ENCODE data around the gene RACK1. TPM values are rescaled to one million over a fixed set of nuclear protein-coding genes. Genes with fewer than 3 reads are reported as not detected.

The RACK1 gene
- total and polyA plus RNA-seq, 2 of the 13 experiments (the other 11 are each of a cell fraction or from before 2014, with no cell fraction given) = 2,514 to 6,141 TPM

DNA sequence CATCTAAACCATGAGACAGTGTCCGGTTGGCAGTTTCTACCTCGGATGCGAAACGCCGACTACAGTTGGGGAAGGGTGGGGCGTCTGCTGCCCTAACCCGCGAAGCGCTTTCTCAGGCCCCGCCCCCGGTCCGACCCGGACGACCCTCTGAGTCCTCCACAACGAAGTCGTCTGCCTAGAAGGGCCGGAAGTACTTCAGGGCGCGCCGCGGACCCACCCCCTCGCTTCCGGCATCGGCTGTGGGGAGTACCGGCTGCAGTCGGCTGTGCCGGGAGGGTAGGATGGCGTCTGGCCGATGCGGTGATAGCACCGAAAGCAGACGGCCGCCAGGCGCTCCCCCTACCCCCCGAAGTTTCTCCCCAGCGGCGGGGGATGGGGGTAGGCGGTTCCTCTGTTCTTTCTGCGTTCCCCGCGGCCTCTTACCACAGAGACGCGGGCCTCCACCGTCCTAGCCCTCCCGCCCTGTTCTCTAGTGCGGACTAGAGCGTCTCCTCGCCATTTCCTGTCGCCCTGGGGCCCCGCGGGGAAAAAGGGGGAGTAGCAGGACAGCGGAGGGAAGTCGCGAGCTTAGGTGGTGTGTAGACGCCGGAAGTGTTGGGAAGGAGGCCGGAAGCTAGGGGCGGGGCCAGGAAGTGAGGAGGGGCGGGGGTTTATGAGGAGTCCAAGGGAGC, 20.5 kb downstream of the RACK1 start, which contains the start of gene TRIM41 (continued):
- TF ChIP-seq ATF4 (CRISPR knock-in tag; IDR thresholded peaks at IDR 0.05) (peak in 1 of 2 experiments; percentile 34; a peak in 1 of 4 replicates), ZNF776 (CRISPR knock-in tag; IDR thresholded peaks at IDR 0.05) (peak; percentile 85), ZNF496 (CRISPR knock-in tag; IDR thresholded peaks at IDR 0.05; ENCODE audit: insufficient replicate concordance) (no peak), REXO4 (CRISPR knock-in tag; IDR thresholded peaks at IDR 0.05; ENCODE audit: borderline replicate concordance) (no peak), ZNF788 (CRISPR knock-in tag; IDR thresholded peaks at IDR 0.05; ENCODE audit: borderline replicate concordance) (peak; percentile 85; the same call in 1 of the 2 replicates), ZXDC (CRISPR knock-in tag; IDR thresholded peaks at IDR 0.05) (no peak), DNMT3B (CRISPR knock-in tag; conservative IDR thresholded peaks at IDR 0.05) (0 out of 2 replicates have a peak, but pooled peaks have one; percentile 32), ZFP1 (CRISPR knock-in tag; IDR thresholded peaks at IDR 0.05) (peak; percentile 73; the same call in 1 of the 2 replicates), SUZ12 (IDR thresholded peaks at IDR 0.05; ENCODE audit: low read depth, low read length) (no peak), ZNF3 (CRISPR knock-in tag; IDR thresholded peaks at IDR 0.05) (no peak), CCAR2 (optimal IDR thresholded peaks at IDR 0.05; ENCODE audit: low read depth, low read length) (no peak), TCF12 (IDR thresholded peaks at IDR 0.05) (no peak), TCF12 (CRISPR knock-in tag; IDR thresholded peaks at IDR 0.05) (0 out of 2 replicates have a peak, but pooled peaks have one; percentile 61), DMAP1 (CRISPR knock-in tag; IDR thresholded peaks at IDR 0.05) (peak; percentile 89; the same call in 1 of the 2 replicates), E2F1 (CRISPR knock-in tag; IDR thresholded peaks at IDR 0.05) (peak; percentile 51; the same call in 1 of the 2 replicates), HMGXB4 (CRISPR knock-in tag; IDR thresholded peaks at IDR 0.05; ENCODE audit: borderline replicate concordance in 1 of 2, low read depth in 1 of 2) (peak; percentile 21 to 80; a peak in 3 of 4 replicates), ZNF570 (CRISPR knock-in tag; IDR thresholded peaks at IDR 0.05; ENCODE audit: borderline replicate concordance) (0 out of 2 replicates have a peak, but pooled peaks have one; percentile 7)
- TF ChIP-seq, protein P1, sequence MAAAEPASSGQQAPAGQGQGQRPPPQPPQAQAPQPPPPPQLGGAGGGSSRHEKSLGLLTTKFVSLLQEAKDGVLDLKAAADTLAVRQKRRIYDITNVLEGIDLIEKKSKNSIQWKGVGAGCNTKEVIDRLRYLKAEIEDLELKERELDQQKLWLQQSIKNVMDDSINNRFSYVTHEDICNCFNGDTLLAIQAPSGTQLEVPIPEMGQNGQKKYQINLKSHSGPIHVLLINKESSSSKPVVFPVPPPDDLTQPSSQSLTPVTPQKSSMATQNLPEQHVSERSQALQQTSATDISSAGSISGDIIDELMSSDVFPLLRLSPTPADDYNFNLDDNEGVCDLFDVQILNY (CRISPR knock-in tag; conservative IDR thresholded peaks at IDR 0.05) = no peak
- TF ChIP-seq, protein P2, sequence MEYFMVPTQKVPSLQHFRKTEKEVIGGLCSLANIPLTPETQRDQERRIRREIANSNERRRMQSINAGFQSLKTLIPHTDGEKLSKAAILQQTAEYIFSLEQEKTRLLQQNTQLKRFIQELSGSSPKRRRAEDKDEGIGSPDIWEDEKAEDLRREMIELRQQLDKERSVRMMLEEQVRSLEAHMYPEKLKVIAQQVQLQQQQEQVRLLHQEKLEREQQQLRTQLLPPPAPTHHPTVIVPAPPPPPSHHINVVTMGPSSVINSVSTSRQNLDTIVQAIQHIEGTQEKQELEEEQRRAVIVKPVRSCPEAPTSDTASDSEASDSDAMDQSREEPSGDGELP (IDR thresholded peaks at IDR 0.05; ENCODE audit: borderline replicate concordance, low read depth) = peak; percentile 32; the same call in 1 of the 2 replicates

All from HepG2 (cell line).